ENCODE measurements around the gene BMP4. TPM values are rescaled to one million over a fixed set of nuclear protein-coding genes. Genes with fewer than 3 reads are reported as not detected.

BMP4 gene
- total RNA-seq, 1 donor from 2014 or later: 0.42 TPM

GRCh38 chr14:53946404-53947093 is 10.1 kb downstream of the BMP4 start:
- Mint-ChIP-seq H3K4me1 (no peaks in the 10 kb centered on the region), H3K36me3 (ENCODE audit: low read depth) (no peaks in the 10 kb centered on the region), H3K4me3 (no peak overlapping the region), H3K27me3 (peaks cover 70% of the 10 kb centered on the region), H3K27ac (no peak overlapping the region), H3K9me3 (no peaks in the 10 kb centered on the region)
- ATAC-seq (ENCODE audit: low read depth): no peak
- POLR2A ChIA-PET: interaction anchor here (0.6 kb wide), 1 partner anchor 9 kb away, joined by 3 read pairs; no protein-coding TSS in a partner anchor
- no peak for DNase-seq
- CTCF ChIA-PET: interaction anchor here (0.9 kb wide), 1 partner anchor 21 kb away, joined by 3 read pairs; no protein-coding TSS in a partner anchor
- no peak for TF ChIP-seq CTCF (IDR thresholded peaks at IDR 0.05)
- intact Hi-C loops (cut with micrococcal nuclease): no loop called here

- intact Hi-C loops (cut with micrococcal nuclease): no loop called here
- ChIA-PET POLR2A (no interaction called here), CTCF (no interaction called here)
- no peaks in the 10 kb centered on the region for H3K4me1 Mint-ChIP-seq
- ATAC-seq (ENCODE audit: low read depth): no peak
- DNase-seq: no peak
- no peak for TF ChIP-seq CTCF (IDR thresholded peaks at IDR 0.05)
- H3K27me3 Mint-ChIP-seq: peaks cover 66% of the 10 kb centered on the region
- H3K36me3 Mint-ChIP-seq (ENCODE audit: low read depth): no peaks in the 10 kb centered on the region
- no peak overlapping the region for H3K27ac Mint-ChIP-seq
- no peaks in the 10 kb centered on the region for H3K9me3 Mint-ChIP-seq
- no peak overlapping the region for H3K4me3 Mint-ChIP-seq
Measured at GRCh38 chr14:53946071-53946403, 10.6 kb downstream of the BMP4 start.

GRCh38 chr14:53943751-53944083 is 12.9 kb downstream of the BMP4 start:
- no peak for ATAC-seq (ENCODE audit: low read depth)
- Mint-ChIP-seq H3K36me3 (ENCODE audit: low read depth) (no peaks in the 10 kb centered on the region), H3K27ac (no peak overlapping the region), H3K4me1 (no peaks in the 10 kb centered on the region), H3K9me3 (no peaks in the 10 kb centered on the region), H3K4me3 (no peak overlapping the region), H3K27me3 (peaks cover 45% of the 10 kb centered on the region)
- ChIA-PET POLR2A (no interaction called here), CTCF (no interaction called here)
- intact Hi-C loops (cut with micrococcal nuclease): no loop called here
- TF ChIP-seq CTCF (IDR thresholded peaks at IDR 0.05): no peak
- DNase-seq: no peak

GRCh38 chr14:53942970-53943750 is 13.5 kb downstream of the BMP4 start:
- H3K4me1 Mint-ChIP-seq: no peaks in the 10 kb centered on the region
- no peaks in the 10 kb centered on the region for H3K36me3 Mint-ChIP-seq (ENCODE audit: low read depth)
- H3K9me3 Mint-ChIP-seq: no peaks in the 10 kb centered on the region
- ATAC-seq (ENCODE audit: low read depth) (no peak), DNase-seq (no peak)
- no peak for TF ChIP-seq CTCF (IDR thresholded peaks at IDR 0.05)
- H3K27me3 Mint-ChIP-seq: peaks cover 44% of the 10 kb centered on the region
- H3K4me3 Mint-ChIP-seq: no peak overlapping the region
- no peak overlapping the region for H3K27ac Mint-ChIP-seq
- intact Hi-C loops (cut with micrococcal nuclease): no loop called here
- ChIA-PET CTCF (no interaction called here), POLR2A (no interaction called here)

- DNase-seq (no peak), ATAC-seq (ENCODE audit: low read depth) (no peak)
- H3K36me3 Mint-ChIP-seq (ENCODE audit: low read depth): no peaks in the 10 kb centered on the region
- ChIA-PET POLR2A (no interaction called here), CTCF (interaction anchor here (1.9 kb wide), 1 partner anchor 8 kb away, joined by 5 read pairs; no protein-coding TSS in a partner anchor)
- H3K27ac Mint-ChIP-seq: no peak overlapping the region
- no peaks in the 10 kb centered on the region for H3K4me1 Mint-ChIP-seq
- no peaks in the 10 kb centered on the region for H3K9me3 Mint-ChIP-seq
- TF ChIP-seq CTCF (IDR thresholded peaks at IDR 0.05): no peak
- intact Hi-C loops (cut with micrococcal nuclease): no loop called here
- peaks cover 15% of the 10 kb centered on the region for H3K27me3 Mint-ChIP-seq
- no peak overlapping the region for H3K4me3 Mint-ChIP-seq
Measured at GRCh38 chr14:53938136-53938837, 18.3 kb downstream of the BMP4 start.

All from activated B cell treated with CpG ODN at 0.5 μM for 24 hours (primary cell).